Psoas muscle (tissue), 8 donors: Measurements from ENCODE around the gene PCDHGA8. TPM values are rescaled to one million over a fixed set of nuclear protein-coding genes. Genes with fewer than 3 reads are reported as not detected.
"Not testable (repeated sequence)": the region's sequence is repeated elsewhere in the genome, so short reads cannot be mapped to it uniquely, and the experiment has no call there.

Source experiments
- ATAC-seq, 4 donors: fragments of 200-7000 bp; cut with Tn5 transposase; one replicate each; pipeline ENCODE4 v1.9.1; 2020; ENCODE audit warnings: moderate library complexity in 3 of 4, mild to moderate bottlenecking in 2 of 4
- DNase-seq, 2 donors: peaks; one replicate each; pipeline ENCODE4 v3.0.0-alpha.2; 2020
- H3K27ac ChIP-seq: fragments of 200-600 bp; one replicate; pipeline ENCODE4 v1.8.0; 2022
- H3K27me3 ChIP-seq, 3 donors: fragments of 200-600 bp in 1 of 3; one replicate each; pipeline versions ENCODE4 v1.6.1 to v1.8.0; 2013 to 2022; ENCODE audit warnings: low read length in 2 of 3, mild to moderate bottlenecking in 2 of 3, moderate library complexity in 1 of 3; ENCODE audit not compliant: insufficient read depth in 3 of 3
- H3K36me3 ChIP-seq, 2 donors: fragments of 200-600 bp in 1 of 2; one replicate each; pipeline versions ENCODE4 v1.6.1 to v1.8.0; 2013 to 2022; ENCODE audit warnings: low read depth in 1 of 2, mild to moderate bottlenecking in 1 of 2, moderate library complexity in 1 of 2; ENCODE audit not compliant: insufficient read depth in 1 of 2
- H3K4me1 ChIP-seq: fragments of 200-600 bp; one replicate; pipeline ENCODE4 v1.8.0; 2022
- H3K4me3 ChIP-seq: fragments of 200-600 bp; one replicate; pipeline ENCODE4 v1.8.0; 2022; ENCODE audit warnings: mild to moderate bottlenecking
- H3K9me3 ChIP-seq: fragments of 200-600 bp; one replicate; pipeline ENCODE4 v1.8.0; 2022
- CTCF ChIP-seq: fragments of 200-600 bp; IDR thresholded peaks from one replicate; pipeline ENCODE4 v1.8.0; 2022; ENCODE audit warnings: antibody characterized with exemption
- WGBS, 3 donors: extraction: QIAGEN DNeasy Blood & Tissue Kit; methylation state at CpG; one replicate each; pipeline versions ENCODE4 v1.1.6 to v1.1.7; 2013; 5-methylcytosine and 5-hydroxymethylcytosine counted together
- intact Hi-C, 2 donors: fragments of 100-400 bp; cut with DNase I; formaldehyde crosslinking; loops; one replicate each; pipeline versions ENCODE4 v1.11.0 to v1.14.2; 2022
- polyA plus RNA-seq, 3 donors: library from polyadenylated mRNA; stranded (reverse); fragments of 200-250 nt; gene quantifications; one replicate each; pipeline ENCODE4 v1.2.3, GENCODE V29; 2013
- total RNA-seq, 4 donors: library from RNA; stranded (reverse); fragmentation: NEBNext Ultra II Directional in 2 of 4; extraction: Animal tissue kit (Norgen Biotek cat#: 25700) in 2 of 4; gene quantifications; one replicate each; pipeline versions ENCODE4 v1.2.1 to v1.2.4, GENCODE V29; 2021 to 2023
- donor health status: healthy with polysubstance abuse.
- donor health status: DM: no; HTN: no; CAD: no; lungs with moderate emphysema.
- donor health status: Bipolar disorder and iron deficiency.
- donor health status: healthy.
- donor health status: DM: yes; HTN: yes; CAD: no.
- donor health status: DM: no; HTN: no; CAD: no.
- donor health status: DM: no; HTN: no; CAD: no.
- donor health status: DM: yes; HTN: yes; CAD: no.

The PCDHGA8 gene
- total and polyA plus RNA-seq, 7 donors, result 0.04 to 1.6 (median 0.82) TPM

- H3K27me3 ChIP-seq, result peaks cover 0 to 38% (median 13%) of the 10 kb centered on the region in 3 donors
- DNase-seq (no peak), ATAC-seq (no peak)
- TF ChIP-seq CTCF, result no peak
- H3K4me3 ChIP-seq, result peak overlapping the region; percentile 31
- H3K9me3 ChIP-seq, result no peaks in the 10 kb centered on the region
- no peak overlapping the region for H3K27ac ChIP-seq
- WGBS, 3 donors, result 46 to 57% (median 52%) methylated on average over 10 of the region's 10 CpGs
- intact Hi-C loops, result no loop called here
- no peaks in the 10 kb centered on the region for H3K36me3 ChIP-seq
- no peaks in the 10 kb centered on the region for H3K4me1 ChIP-seq
Observed at GRCh38 chr5:141388661-141389060, 3.8 kb upstream of the PCDHGA8 start.

GRCh38 chr5:141389153-141390042 lies 3.0 kb upstream of the PCDHGA8 start:
- TF ChIP-seq CTCF, result no peak
- intact Hi-C loops, result loop anchor here in 1 of 2 donors (2.0 kb wide), 1 partner anchor 21 kb away; no protein-coding TSS in a partner anchor
- peaks cover 0 to 37% (median 13%) of the 10 kb centered on the region in 3 donors for H3K27me3 ChIP-seq
- no peaks in the 10 kb centered on the region for H3K4me1 ChIP-seq
- no peak overlapping the region for H3K27ac ChIP-seq
- ATAC-seq (no peak), DNase-seq (no peak)
- H3K9me3 ChIP-seq, result no peaks in the 10 kb centered on the region
- H3K36me3 ChIP-seq, result no peaks in the 10 kb centered on the region
- no peak overlapping the region for H3K4me3 ChIP-seq
- 43 to 44% (median 43%) methylated on average over 77 of the region's 77 CpGs for WGBS, 3 donors

GRCh38 chr5:141393267-141393666 lies 834 bp downstream of the PCDHGA8 start:
- intact Hi-C loops, result no loop called here
- no peaks in the 10 kb centered on the region for H3K9me3 ChIP-seq

GRCh38 chr5:141394401-141395187 lies 2.2 kb downstream of the PCDHGA8 start:
- H3K36me3 ChIP-seq, H3K4me1 ChIP-seq, DNase-seq, intact Hi-C loops, H3K9me3 ChIP-seq, ATAC-seq, H3K27ac ChIP-seq, H3K4me3 ChIP-seq: not testable (repeated sequence)
- peaks cover 0 to 35% (median 14%) of the 10 kb centered on the region in 3 donors for H3K27me3 ChIP-seq
- 40 to 55% (median 41%) methylated on average over 33 to 42 of the region's 53 CpGs for WGBS, 3 donors

More at GRCh38 chr5:141393267-141393666, 834 bp downstream of the PCDHGA8 start:
- ATAC-seq (no peak), DNase-seq (no peak)
- WGBS, 3 donors, result 40 to 51% (median 41%) methylated on average over 21 of the region's 21 CpGs
- H3K4me3 ChIP-seq, result no peak overlapping the region
- H3K27me3 ChIP-seq, result peaks cover 0 to 36% (median 15%) of the 10 kb centered on the region in 3 donors
- TF ChIP-seq CTCF, result no peak
- no peak overlapping the region for H3K27ac ChIP-seq
- H3K4me1 ChIP-seq, result no peaks in the 10 kb centered on the region
- H3K36me3 ChIP-seq, result no peaks in the 10 kb centered on the region
